Gastroesophageal sphincter (tissue), 3 donors: Measurements from ENCODE around the gene KCNK7.

Experiments
- EP300 ChIP-seq: sonication (generic); formaldehyde crosslinking; IDR thresholded peaks from one replicate; pipeline ENCODE4 v1.6.1; 2017; ENCODE audit warnings: antibody characterized with exemption, mild to moderate bottlenecking
- POLR2A ChIP-seq, 2 donors: fragments of 450-650 bp; IDR thresholded peaks; one replicate each; pipeline ENCODE4 v1.6.1; 2017; ENCODE audit warnings: antibody characterized with exemption in 2 of 2, mild to moderate bottlenecking in 2 of 2, moderate library complexity in 1 of 2
- POLR2AphosphoS5 ChIP-seq: sonication (generic); formaldehyde crosslinking; IDR thresholded peaks from one replicate; pipeline ENCODE4 v1.6.1; 2017; ENCODE audit warnings: antibody characterized with exemption
- TF ChIP-seq, protein P1 (sequence below), 4 experiments: fragments of 200-600 bp in 2 of 4; fragments of 450-650 bp in 2 of 4; sonication (generic) in 1 of 4; IDR thresholded peaks; one replicate each; pipeline ENCODE4 v1.5.1; 2017 to 2019; ENCODE audit warnings: antibody characterized with exemption in 4 of 4, mild to moderate bottlenecking in 2 of 4, moderate library complexity in 2 of 4

DNA sequence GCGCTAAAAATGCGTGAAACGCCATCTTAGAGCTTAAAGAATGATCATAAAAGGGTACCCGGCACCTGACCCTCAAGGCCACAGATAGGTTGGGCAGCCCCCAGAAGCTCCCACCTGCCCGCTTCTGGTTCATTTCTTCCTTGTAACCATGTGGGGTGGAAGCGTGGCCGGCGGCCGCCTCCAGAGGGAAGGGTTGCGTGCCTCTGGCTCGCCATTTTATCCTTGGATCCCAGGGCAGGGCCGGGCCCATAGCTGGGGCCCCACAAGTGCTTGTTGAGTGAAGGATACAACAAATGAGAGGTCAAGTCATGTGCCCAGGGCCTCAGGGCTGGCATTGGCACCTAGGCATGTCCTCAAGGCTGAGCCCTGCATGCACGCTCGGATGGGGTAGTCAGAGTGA lies 25.9 kb upstream of the KCNK7 start:
- TF ChIP-seq, protein P1, sequence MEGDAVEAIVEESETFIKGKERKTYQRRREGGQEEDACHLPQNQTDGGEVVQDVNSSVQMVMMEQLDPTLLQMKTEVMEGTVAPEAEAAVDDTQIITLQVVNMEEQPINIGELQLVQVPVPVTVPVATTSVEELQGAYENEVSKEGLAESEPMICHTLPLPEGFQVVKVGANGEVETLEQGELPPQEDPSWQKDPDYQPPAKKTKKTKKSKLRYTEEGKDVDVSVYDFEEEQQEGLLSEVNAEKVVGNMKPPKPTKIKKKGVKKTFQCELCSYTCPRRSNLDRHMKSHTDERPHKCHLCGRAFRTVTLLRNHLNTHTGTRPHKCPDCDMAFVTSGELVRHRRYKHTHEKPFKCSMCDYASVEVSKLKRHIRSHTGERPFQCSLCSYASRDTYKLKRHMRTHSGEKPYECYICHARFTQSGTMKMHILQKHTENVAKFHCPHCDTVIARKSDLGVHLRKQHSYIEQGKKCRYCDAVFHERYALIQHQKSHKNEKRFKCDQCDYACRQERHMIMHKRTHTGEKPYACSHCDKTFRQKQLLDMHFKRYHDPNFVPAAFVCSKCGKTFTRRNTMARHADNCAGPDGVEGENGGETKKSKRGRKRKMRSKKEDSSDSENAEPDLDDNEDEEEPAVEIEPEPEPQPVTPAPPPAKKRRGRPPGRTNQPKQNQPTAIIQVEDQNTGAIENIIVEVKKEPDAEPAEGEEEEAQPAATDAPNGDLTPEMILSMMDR (IDR thresholded peaks at IDR 0.05), result no peak
- TF ChIP-seq EP300 (no peak), POLR2A (IDR thresholded peaks at IDR 0.05) (no peak), POLR2AphosphoS5 (no peak)
